OCI-LY7 (cell line): ENCODE measurements around the gene ROCK1.

Source experiments
- CTCF ChIP-seq: fragments of 200-600 bp; sonication (generic); conservative IDR thresholded peaks from 2 replicates; pipeline ENCODE4 v1.5.1; 2014; ENCODE audit warnings: mild to moderate bottlenecking, antibody characterized with exemption, low read length, moderate library complexity, mixed read lengths
- EZH2phosphoT487 ChIP-seq: fragments of 200-600 bp; sonication (generic); IDR thresholded peaks from 2 replicates; pipeline ENCODE4 v1.6.1; 2018; ENCODE audit warnings: low read depth, borderline replicate concordance, mild to moderate bottlenecking, mixed run types, antibody characterized with exemption, low read length, moderate library complexity, mixed read lengths

GRCh38 chr18:20975077-20975476 is 136.5 kb downstream of the ROCK1 start:
- no peak for TF ChIP-seq CTCF
- TF ChIP-seq EZH2phosphoT487: no peak
